Coronary artery (tissue), 2 donors: ENCODE data around the gene CD7.

Source experiments
- DNase-seq: peaks from one replicate; pipeline ENCODE4 v3.0.0-alpha.2; 2017; ENCODE audit warnings: low spot score
- H3K27ac ChIP-seq, 2 donors: fragments of 200-600 bp; sonication (generic); one replicate each; pipeline ENCODE4 v1.5.1; 2016 to 2019
- H3K4me3 ChIP-seq: fragments of 200-600 bp; sonication (generic); 2 replicates; pipeline ENCODE4 v1.5.1; 2016; ENCODE audit warnings: mild to moderate bottlenecking, moderate library complexity
- CTCF ChIP-seq: fragments of 200-600 bp; sonication (generic); IDR thresholded peaks from one replicate; pipeline ENCODE4 v1.5.1; 2019; ENCODE audit warnings: antibody characterized with exemption

CD7 gene

DNA sequence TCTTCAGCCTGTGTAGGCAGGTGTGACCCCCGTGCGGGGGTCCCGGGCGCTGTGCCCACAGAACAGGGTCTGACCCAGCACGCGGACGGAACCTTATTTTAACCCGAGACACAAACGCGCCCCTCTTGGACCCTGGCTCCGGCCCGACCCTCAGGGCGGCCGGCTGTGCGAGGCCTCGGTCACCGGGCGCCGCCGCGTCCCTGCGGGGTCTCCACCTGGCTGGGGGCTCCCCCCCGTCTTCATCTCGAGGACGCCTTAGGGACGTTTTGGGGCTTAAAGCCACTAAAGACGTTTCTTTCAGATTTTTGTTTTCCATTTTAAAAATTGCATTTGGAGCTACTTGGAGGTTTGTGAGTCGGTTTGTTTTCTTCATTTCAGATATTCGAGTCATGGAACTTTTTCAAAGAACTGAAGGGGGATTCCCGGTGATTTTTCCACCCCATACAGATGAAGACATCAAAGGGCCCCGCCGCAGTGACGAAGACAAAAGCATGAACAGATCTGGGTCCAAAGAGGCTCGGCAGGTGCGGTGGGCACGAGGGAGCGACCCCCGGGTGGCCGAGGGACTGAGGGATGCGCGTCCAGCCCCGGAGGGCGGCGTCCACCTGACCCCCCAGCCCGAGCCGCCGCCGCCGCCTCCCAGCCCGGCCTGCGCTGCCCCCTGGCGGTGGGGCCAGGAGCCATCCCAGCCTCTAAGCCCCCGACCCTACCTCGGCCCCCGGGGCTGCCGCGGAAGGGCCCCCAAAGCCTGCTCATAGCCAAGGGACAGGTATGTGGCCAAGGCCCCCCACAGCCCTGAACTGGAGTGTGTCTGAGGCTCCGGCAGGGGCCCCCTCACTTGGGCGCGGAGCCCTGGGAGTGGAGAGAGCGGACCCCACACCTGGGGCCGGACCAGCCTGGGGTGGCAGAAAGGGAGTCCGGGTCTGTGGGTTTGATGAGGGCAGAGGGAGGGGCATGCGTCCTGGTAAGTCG, 3.8 kb upstream of the CD7 start:
- no peak overlapping the region for H3K4me3 ChIP-seq
- peak; percentile 99 for TF ChIP-seq CTCF
- no peak for DNase-seq

GRCh38 chr17:82320140-82320840, 2.9 kb upstream of the CD7 start:
- no peak for DNase-seq
- Histone ChIP-seq H3K27ac (no peak overlapping the region), H3K4me3 (no peak overlapping the region)
- TF ChIP-seq CTCF: no peak

More for the DNA sequence above, 3.8 kb upstream of the CD7 start:
- no peak overlapping the region for H3K27ac ChIP-seq

DNA sequence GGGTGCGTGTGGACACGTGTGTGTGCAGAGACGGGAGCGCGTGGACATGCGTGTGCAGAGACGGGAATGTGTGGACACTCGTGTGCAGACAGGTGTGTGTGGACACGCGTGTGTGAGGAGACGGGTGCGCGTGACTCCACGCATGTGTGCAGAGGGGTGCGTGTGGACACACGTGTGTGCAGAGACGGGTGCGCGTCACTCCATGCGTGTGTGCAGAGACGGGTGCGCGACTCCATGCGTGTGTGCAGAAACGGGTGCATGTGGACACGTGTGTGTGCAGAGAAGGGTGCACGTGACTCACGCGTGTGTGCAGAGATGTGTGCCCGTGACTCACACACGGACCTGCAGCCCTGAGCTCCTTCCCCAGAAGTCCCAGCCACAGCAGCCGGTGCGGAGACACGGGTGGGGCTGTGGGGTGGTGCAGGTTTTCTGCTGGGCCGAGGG, 2.2 kb upstream of the CD7 start:
- TF ChIP-seq CTCF: no peak
- Histone ChIP-seq H3K27ac (no peak overlapping the region), H3K4me3 (no peak overlapping the region)
- no peak for DNase-seq

GRCh38 chr17:82318772-82319606, 1.6 kb upstream of the CD7 start:
- Histone ChIP-seq H3K4me3 (no peak overlapping the region), H3K27ac (no peak overlapping the region)
- DNase-seq: no peak
- TF ChIP-seq CTCF: no peak

- DNase-seq: no peak
- H3K4me3 ChIP-seq: no peak overlapping the region
- no peak for TF ChIP-seq CTCF
- H3K27ac ChIP-seq: no peak overlapping the region
Measured at GRCh38 chr17:82318169-82318498, 726 bp upstream of the CD7 start.

DNA sequence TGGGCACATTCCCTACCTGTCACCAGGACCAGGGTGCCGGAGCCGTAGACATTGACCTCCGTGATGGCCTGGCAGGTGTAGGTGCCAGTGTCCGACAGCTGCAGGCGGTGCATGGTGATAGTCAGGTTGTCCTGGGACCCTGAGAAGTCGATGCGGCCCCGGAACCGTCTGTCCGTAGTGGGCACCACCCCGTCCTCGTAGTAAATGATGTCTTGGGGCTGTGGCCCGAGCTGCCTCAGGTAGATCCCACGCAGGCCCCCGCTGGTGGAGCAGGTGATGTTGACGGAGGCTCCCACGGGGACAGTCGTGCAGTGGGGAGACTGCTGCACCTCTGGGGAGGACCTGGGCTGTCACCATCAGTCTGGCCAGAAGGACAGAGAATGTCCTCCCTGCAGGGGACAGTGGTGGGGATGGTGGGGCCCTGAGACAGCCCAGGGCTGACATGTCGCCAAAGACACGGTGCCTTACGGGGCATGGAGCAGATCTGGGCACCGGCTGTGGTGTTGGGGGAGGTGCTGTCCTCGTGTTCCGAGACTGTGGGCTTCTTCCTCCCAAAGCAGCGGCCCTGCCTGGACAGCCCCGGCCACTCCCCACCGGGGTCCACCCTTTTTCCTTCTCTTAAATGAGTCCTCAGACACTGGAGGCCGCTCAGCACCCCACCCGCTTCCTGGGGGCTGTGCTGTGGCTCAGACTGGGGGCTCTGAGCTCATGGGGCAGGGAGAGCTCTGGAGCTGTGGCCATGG, 586 bp downstream of the CD7 start:
- no peak for TF ChIP-seq CTCF
- no peak overlapping the region for H3K4me3 ChIP-seq
- H3K27ac ChIP-seq: no peak overlapping the region
- DNase-seq: no peak
